GM10266 (cell line): ENCODE measurements around the gene ZKSCAN7.
"Not testable (repeated sequence)": the region's sequence is repeated elsewhere in the genome, so short reads cannot be mapped to it uniquely, and the experiment has no call there.

ENCODE experiments used
- DNase-seq: peaks from one replicate; pipeline ENCODE4 v3.0.0; 2012; ENCODE audit errors: extremely low spot score
- TF ChIP-seq, protein P1 (sequence below): IDR thresholded peaks from 2 replicates; pipeline ENCODE4 v1.5.1; 2012; ENCODE audit warnings: mild to moderate bottlenecking, low read depth; ENCODE audit not compliant: control insufficient read depth, insufficient read depth; ENCODE audit errors: missing control alignments

ZKSCAN7 gene

DNA sequence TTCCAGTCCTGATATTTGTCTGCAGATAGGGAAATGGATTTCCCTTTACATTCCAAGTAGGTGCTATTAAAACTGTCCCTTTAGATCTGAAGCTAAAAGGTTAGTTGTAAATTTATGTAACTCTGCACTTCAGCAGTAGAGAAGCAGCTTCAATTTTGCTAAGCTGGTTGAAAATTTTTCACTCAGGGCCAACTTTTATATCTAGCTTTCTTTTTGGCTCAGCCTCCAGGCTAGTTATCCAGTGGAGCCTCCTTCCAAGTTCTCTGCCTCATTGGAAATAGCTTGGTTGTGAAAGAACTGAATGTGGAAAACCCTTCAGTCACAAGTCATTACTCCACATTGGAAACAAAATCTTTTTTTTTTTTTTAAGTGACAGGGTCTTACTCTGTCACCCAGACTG, 21.6 kb downstream of the ZKSCAN7 start:
- TF ChIP-seq, protein P1, sequence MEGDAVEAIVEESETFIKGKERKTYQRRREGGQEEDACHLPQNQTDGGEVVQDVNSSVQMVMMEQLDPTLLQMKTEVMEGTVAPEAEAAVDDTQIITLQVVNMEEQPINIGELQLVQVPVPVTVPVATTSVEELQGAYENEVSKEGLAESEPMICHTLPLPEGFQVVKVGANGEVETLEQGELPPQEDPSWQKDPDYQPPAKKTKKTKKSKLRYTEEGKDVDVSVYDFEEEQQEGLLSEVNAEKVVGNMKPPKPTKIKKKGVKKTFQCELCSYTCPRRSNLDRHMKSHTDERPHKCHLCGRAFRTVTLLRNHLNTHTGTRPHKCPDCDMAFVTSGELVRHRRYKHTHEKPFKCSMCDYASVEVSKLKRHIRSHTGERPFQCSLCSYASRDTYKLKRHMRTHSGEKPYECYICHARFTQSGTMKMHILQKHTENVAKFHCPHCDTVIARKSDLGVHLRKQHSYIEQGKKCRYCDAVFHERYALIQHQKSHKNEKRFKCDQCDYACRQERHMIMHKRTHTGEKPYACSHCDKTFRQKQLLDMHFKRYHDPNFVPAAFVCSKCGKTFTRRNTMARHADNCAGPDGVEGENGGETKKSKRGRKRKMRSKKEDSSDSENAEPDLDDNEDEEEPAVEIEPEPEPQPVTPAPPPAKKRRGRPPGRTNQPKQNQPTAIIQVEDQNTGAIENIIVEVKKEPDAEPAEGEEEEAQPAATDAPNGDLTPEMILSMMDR: no peak

DNA sequence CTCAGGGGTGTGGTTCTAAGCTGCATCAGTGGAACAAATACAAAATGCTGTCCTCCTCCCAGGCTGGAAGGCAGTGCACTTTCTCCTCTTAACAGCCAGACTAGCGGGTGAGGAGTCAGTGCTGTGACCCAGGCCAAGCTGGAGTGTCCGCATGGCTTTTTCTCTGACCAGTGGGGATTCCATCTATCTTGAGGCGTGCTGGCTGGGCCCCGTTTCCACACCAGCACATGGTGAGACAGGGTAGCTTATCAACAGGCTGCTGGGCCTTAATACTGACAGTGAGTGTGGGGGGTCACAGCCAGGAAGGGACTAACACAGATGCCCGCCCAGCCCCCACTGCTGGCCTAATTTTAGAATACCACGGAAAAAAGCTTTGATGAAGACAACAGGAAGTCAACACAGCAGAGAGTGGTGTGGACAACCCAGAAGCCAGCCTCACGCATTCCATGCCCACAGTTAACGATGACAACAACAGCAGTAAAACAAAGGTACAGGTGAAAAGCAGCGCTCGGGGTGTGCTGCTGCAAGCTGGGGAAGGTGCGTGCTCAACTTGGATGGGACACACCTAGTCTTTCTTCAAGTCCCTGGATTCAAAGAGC, 22.5 kb downstream of the ZKSCAN7 start:
- DNase-seq: not testable (repeated sequence)

More for the DNA sequence above, 21.6 kb downstream of the ZKSCAN7 start:
- no peak for DNase-seq

DNA sequence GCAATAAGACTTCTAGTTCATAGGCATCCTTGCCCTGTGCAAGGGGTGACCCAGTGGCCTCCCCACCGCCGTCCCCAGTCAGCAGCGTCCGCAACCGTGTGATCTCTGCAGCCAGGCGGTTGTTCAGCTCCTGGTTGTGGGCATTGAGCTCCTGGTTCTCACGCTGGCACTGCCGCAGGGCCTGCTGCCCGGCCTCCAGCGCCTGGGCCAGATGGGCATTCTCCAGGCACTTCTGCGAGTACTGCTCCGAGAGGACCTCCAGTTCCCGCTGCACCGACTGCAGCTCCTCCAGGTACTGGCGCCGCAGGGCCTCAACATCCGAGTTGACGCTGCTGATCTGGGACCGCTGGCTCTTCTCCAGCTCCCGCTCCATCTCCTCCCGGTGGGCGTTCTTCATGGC, 23.3 kb downstream of the ZKSCAN7 start:
- not testable (repeated sequence) for DNase-seq

DNA sequence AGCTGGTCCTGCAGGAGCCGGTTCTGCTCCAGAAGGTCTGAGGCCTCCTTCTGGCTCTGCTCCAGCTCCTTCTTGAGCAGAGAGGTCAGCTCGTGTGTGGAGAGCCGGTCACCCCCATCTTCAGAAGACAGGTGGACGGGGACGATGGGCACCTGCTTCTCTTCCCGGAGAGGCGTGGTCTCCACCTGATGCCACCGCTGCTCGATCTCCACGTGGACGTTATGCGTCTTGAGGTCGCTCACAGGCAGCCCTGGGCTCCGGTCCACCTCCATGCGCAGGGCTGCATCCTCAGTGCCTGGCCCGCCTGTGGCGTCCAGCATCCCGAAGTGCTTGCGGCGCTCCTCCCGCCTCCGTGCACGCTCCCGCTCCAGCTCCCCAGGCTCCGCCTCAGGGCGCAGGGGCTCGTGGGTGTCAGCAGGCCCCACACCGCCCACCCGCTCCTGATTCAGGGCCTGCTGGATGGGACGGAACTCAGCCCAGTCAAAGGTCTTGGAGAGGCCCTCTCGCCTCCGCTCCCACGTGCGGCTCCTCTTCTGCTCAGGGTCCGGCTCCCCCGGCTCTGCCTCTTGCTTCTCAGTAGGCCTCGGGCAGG, 24.0 kb downstream of the ZKSCAN7 start:
- not testable (repeated sequence) for DNase-seq

DNA sequence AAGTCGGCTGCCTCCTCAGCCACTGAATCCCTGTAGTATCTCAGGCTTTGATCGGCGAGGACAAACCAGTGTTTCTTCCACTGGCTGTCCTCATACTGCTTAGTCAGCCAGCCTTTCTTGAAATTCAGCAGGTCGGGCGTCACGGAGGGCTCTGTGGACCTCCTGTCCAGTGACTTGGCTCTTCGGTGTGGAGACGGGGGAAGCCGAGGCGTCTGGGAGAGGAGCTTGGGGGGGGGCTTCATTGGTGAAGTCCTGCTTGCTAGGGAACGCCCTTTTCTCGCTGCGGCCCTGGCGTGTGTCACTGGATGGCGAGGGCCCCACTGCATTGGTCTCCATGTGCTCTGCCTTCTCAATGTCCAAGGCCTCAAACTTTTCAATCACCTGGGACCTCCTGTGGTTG, 24.8 kb downstream of the ZKSCAN7 start:
- DNase-seq: not testable (repeated sequence)

DNA sequence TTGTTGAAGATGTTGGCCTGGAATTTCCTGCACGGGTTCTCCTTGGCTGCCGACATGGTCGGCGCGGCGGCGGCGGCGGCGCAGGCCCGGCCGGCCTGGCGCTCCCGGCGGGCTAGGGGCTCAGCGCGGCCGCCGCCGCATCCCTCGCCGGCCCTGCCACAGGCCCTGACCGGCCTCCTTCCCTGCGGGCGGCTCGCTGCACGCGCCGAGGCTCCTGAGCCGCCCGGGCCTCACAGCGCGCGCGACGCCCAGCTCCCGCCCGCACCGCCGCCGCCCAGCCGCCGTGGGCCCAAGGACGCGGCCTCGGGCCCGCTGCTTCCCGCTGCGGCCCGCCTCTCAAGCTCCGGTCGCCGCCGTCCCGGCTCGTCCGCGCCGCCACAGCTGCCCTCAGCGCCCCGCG, 26.0 kb downstream of the ZKSCAN7 start:
- DNase-seq: not testable (repeated sequence)

DNA sequence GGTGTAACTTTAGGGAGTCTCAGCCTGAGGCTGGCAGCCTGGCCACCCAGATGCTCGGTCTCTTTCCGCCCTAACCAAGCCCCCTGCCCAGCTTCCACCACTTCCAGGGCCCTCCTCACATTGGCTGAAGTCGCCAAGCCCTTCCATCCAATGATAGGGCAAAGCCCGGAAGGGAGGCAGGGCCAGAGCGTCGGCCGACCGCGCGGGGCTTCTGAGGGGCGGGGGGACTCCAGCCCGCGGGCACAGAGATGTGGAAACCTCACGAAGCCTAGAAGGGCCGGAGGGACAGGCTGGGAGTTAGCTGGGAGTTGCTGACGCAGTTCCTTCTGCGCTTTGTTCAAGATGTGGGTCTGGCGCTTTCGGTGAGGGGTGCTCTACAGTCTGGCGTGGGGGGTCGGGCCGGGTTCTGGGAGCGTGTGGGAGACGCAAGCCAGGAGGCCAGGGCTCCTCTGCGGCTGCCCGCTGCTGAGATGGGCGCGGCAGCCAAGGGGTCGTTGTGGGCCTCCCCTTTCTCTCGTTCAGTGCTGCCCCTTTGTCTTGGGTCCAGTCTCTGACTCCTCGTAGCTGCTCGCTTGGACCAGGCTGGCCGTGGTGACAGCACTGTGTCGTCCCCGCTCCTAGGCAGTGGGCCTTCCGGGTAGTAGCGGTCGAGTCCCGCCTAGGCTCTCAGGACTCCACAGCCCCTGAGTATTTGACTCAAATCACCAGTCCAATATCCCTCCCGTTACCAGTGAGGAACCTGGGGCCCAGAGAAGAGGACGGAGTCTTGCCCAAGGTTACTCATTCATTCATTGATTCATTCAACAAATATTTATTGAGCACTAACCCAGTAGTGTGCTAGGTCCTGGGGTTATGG, 29.9 kb downstream of the ZKSCAN7 start, which contains the start of gene ZNF660:
Gene ZNF660 (plus strand): TSS at position 319 of the 856 bp plus-strand sequence. CDS start 9,230 bp downstream, outside the sequence.
- TF ChIP-seq, protein P1: no peak
- peak; percentile 80 for DNase-seq

DNA sequence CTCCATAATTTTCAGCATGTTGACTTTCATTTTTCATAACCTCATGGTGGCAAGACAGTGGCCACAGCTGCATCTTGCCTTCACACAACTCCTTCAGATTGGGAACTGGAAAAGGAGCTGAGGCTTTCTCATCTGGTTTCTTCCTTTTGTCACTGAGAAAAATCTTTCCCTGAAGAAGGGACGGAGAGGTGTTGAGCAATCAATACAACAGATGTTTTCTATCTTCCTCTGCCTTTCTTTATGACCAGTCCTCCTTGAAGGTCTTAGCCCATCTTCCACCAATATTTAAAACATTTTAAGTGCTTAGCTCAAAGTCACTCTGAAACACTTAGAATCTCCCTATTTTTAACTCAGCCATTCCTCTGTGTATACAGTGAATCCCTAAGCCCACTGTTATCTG, 41.6 kb downstream of the ZKSCAN7 start:
- TF ChIP-seq, protein P1: no peak
- DNase-seq: no peak

DNA sequence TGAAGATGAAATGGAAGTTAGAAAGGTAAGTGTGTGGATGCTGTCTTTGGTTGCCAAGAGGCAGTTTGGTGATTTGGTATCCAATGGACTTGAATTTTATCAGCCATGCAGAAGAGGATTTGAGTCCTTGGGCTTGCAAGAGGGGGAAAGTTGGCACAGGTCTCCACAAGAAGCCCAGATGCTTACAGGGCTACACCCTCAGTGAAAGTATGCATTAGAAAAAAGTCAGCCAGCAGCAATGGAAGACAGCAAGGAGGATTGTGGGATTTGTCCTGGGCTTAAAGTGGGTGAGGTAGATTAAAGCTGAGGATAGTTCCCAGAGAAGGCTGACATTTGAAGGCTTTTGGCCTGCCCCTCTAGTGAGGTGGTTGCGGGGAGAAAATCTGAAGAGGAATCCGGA, 46.8 kb downstream of the ZKSCAN7 start:
- DNase-seq: no peak
- TF ChIP-seq, protein P1: no peak

DNA sequence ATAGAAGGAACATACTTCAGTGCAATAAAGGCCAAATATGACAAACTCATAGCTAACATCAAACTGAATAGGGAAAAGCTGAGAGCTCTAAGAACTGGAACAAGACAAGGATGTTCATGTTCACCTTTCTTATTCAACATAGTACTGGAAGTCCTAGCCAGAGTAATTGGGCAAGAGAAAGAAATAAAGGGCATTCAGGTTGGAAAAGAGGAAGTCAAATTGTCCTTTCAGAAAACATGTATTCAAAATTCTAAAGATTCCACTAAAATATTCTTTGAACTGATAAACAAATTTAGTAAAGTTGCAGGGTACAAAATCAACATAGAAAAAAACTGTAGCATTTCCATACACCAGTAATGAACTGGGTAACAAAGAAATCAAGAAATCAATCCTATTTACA, 57.7 kb downstream of the ZKSCAN7 start:
- DNase-seq: no peak
- TF ChIP-seq, protein P1: no peak
